ENCODE data around the gene TNKS1BP1. TPM values are rescaled to one million over a fixed set of nuclear protein-coding genes. Genes with fewer than 3 reads are reported as not detected.

The TNKS1BP1 gene
- total RNA-seq, 4 donors from 2014 or later, result 93.9 to 215 (median 124) TPM

DNA sequence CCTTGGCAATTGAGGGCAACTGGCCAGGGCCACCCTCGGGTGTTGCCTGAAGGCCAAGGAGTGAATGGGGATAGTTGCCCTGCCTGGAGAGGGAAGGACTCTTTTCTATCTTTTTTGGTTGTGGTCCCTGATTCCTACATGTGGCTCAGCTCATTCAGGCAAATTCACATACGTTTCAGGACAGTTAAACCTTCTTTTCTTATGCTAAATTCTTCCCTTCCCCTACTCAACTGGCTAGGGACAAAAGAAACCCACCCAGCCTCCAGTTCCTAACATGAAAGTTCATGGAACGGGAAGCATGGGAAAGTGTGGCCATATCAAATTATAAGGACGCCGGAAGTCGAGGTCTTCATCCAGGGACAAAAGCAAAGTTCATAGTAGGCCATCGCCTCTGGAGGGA, 61.4 kb downstream of the TNKS1BP1 start:
- intact Hi-C loops (cut with DNase I), result no loop called here
- Histone ChIP-seq H3K27me3 (no peaks in the 10 kb centered on the region), H3K4me1 (peaks cover 0 to 26% (median 4%) of the 10 kb centered on the region in 4 donors), H3K4me3 (no peak overlapping the region), H3K27ac (replicated peaks in 1 of 4) (no peak overlapping the region), H3K9me3 (peaks cover 0 to 4% (median 0%) of the 10 kb centered on the region in 4 donors), H3K36me3 (no peaks in the 10 kb centered on the region)
- TF ChIP-seq POLR2AphosphoS5 (IDR thresholded peaks at IDR 0.05) (no peak), EP300 (IDR thresholded peaks at IDR 0.05) (no peak), POLR2A (IDR thresholded peaks at IDR 0.05; ENCODE audit: low read depth) (no peak)
- DNase-seq (ENCODE audit: extremely low spot score), result no peak
- WGBS, result 94% methylated on average over 7 of the region's 7 CpGs

DNA sequence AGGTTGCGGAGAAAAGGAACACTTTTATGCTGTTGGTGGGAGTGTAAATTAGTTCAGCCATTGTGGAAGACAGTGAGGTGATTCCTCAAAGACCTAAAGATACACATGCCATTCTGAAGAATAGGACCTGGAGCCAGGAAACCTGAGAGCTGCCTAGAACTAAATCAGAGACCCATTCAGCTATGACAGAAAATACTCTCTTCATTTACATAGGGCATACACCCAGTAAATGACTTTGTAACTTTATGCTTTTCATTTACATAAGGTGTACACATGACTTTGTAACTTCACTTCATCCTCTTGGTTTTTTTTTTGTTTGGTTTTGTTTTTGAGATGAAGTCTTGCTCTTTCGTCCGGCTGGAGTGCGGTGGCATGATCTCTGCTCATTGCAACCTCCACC, 62.6 kb downstream of the TNKS1BP1 start:
- DNase-seq (ENCODE audit: extremely low spot score), result no peak
- intact Hi-C loops (cut with DNase I), result no loop called here
- WGBS, result 66% methylated on average over 4 of the region's 4 CpGs
- TF ChIP-seq POLR2AphosphoS5 (IDR thresholded peaks at IDR 0.05), result no peak
- TF ChIP-seq EP300 (IDR thresholded peaks at IDR 0.05), result no peak
- TF ChIP-seq, protein P1, sequence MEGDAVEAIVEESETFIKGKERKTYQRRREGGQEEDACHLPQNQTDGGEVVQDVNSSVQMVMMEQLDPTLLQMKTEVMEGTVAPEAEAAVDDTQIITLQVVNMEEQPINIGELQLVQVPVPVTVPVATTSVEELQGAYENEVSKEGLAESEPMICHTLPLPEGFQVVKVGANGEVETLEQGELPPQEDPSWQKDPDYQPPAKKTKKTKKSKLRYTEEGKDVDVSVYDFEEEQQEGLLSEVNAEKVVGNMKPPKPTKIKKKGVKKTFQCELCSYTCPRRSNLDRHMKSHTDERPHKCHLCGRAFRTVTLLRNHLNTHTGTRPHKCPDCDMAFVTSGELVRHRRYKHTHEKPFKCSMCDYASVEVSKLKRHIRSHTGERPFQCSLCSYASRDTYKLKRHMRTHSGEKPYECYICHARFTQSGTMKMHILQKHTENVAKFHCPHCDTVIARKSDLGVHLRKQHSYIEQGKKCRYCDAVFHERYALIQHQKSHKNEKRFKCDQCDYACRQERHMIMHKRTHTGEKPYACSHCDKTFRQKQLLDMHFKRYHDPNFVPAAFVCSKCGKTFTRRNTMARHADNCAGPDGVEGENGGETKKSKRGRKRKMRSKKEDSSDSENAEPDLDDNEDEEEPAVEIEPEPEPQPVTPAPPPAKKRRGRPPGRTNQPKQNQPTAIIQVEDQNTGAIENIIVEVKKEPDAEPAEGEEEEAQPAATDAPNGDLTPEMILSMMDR (IDR thresholded peaks at IDR 0.05), result no peak
- no peak for TF ChIP-seq POLR2A (IDR thresholded peaks at IDR 0.05; ENCODE audit: low read depth)
- Histone ChIP-seq H3K27ac (replicated peaks in 1 of 4) (no peak overlapping the region), H3K27me3 (no peaks in the 10 kb centered on the region), H3K4me1 (peaks cover 0 to 26% (median 4%) of the 10 kb centered on the region in 4 donors), H3K9me3 (peaks cover 0 to 9% (median 1%) of the 10 kb centered on the region in 4 donors), H3K4me3 (no peak overlapping the region), H3K36me3 (no peaks in the 10 kb centered on the region)

DNA sequence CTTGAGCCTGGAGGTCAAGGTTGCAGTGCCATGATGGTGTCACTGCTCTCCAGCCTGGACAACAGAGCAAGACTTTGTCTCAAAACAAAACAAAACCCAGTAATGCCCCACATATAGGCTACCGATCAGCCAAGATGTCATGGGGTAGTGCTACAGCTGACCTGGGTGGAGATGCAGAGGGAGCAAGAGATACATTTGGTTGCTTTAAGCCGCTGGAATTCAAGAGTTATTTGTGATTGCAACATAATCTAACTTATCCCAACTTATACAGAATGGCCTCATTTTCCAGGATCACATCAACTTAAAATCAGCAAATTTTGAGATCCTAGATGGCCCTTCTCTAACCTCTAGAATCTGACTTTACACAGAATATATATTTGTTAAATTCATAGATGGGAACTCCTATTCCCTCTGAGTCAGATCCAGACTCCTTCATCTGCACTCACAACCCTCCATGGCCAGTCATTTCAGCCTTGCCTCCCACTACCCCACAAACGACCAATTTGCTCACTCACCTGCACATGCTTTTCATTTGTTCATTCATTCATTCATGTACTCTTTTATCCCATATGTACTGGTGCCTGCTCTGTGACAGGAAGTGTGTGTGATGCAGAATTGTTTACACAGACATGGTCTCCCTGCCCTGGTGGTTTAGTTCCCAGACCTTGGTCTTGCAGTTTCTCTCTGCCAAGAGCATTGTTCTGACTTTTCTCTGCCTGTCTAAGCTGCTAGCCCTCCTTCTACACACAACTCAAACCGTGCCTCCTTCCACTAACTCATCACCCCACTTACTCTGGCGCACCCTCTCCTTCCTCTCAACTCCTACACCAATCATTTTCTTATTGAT, 63.6 kb downstream of the TNKS1BP1 start:
- DNase-seq (ENCODE audit: extremely low spot score), result no peak
- Histone ChIP-seq H3K36me3 (no peaks in the 10 kb centered on the region), H3K4me1 (peaks cover 0 to 26% (median 4%) of the 10 kb centered on the region in 4 donors), H3K27ac (replicated peaks in 1 of 4) (no peak overlapping the region), H3K4me3 (no peak overlapping the region), H3K27me3 (no peaks in the 10 kb centered on the region), H3K9me3 (peaks cover 0 to 18% (median 5%) of the 10 kb centered on the region in 4 donors)
- WGBS, result 65% methylated on average over 5 of the region's 5 CpGs
- TF ChIP-seq POLR2AphosphoS5 (IDR thresholded peaks at IDR 0.05) (no peak), EP300 (IDR thresholded peaks at IDR 0.05) (no peak), POLR2A (IDR thresholded peaks at IDR 0.05; ENCODE audit: low read depth) (no peak)
- TF ChIP-seq, protein P1 (IDR thresholded peaks at IDR 0.05), result no peak
- intact Hi-C loops (cut with DNase I), result no loop called here

DNA sequence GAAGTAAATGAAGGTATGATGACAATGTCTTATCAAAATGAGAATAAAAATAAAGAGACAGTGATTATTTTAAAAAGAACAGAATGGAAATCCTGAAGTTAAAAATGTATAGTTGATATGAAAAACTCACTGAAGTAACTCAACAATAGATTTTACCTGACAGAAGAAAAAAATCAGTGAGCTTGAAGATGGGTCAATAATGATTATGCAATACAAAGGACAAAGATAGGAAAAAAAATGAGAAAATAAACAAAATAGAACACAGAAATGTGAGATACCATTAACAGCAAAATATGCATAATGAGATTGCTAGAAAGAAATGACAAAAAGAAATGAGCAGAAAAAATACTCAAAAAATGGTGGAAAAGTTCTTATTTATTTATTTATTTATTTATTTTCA, 68.6 kb downstream of the TNKS1BP1 start:
- intact Hi-C loops (cut with DNase I), result no loop called here
- H3K9me3 ChIP-seq, result peaks cover 0 to 14% (median 5%) of the 10 kb centered on the region in 4 donors
- TF ChIP-seq POLR2A (IDR thresholded peaks at IDR 0.05; ENCODE audit: low read depth) (no peak), POLR2AphosphoS5 (IDR thresholded peaks at IDR 0.05) (no peak), EP300 (IDR thresholded peaks at IDR 0.05) (no peak)
- TF ChIP-seq, protein P1 (IDR thresholded peaks at IDR 0.05), result no peak
- no peaks in the 10 kb centered on the region for H3K27me3 ChIP-seq
- H3K4me1 ChIP-seq, result peaks cover 4 to 12% (median 5%) of the 10 kb centered on the region in 4 donors
- no peak for DNase-seq (ENCODE audit: extremely low spot score)
- no peak overlapping the region for H3K27ac ChIP-seq (replicated peaks in 1 of 4)
- H3K36me3 ChIP-seq, result no peaks in the 10 kb centered on the region
- H3K4me3 ChIP-seq, result no peak overlapping the region

DNA sequence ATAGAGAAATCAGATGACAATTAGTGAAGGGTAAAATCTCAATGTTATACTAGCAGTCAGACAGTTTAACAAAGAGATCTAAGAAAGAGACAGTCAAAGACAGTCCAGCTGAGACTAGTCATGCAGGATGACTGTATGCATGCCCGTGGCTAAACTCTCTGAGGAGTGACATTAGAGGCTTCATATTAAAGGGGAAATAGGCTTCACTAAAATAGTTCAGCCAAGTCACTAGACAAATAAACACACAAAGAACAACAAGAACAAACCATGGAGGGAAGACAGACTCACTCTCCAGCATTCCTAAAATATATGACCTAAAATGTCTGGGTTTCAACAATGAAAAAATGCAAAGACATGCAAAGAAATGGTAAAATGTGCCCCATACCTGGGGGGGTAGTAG, 69.1 kb downstream of the TNKS1BP1 start:
- no peak for DNase-seq (ENCODE audit: extremely low spot score)
- H3K27me3 ChIP-seq, result no peaks in the 10 kb centered on the region
- peaks cover 0 to 14% (median 5%) of the 10 kb centered on the region in 4 donors for H3K9me3 ChIP-seq
- intact Hi-C loops (cut with DNase I), result no loop called here
- TF ChIP-seq, protein P1 (IDR thresholded peaks at IDR 0.05), result no peak
- TF ChIP-seq EP300 (IDR thresholded peaks at IDR 0.05), result no peak
- no peak for TF ChIP-seq POLR2A (IDR thresholded peaks at IDR 0.05; ENCODE audit: low read depth)
- TF ChIP-seq POLR2AphosphoS5 (IDR thresholded peaks at IDR 0.05), result no peak
- H3K27ac ChIP-seq (replicated peaks in 1 of 4), result no peak overlapping the region
- H3K36me3 ChIP-seq, result no peaks in the 10 kb centered on the region
- no peak overlapping the region for H3K4me3 ChIP-seq
- 25% methylated on average over 1 of the region's 1 CpG for WGBS
- H3K4me1 ChIP-seq, result peaks cover 4 to 13% (median 5%) of the 10 kb centered on the region in 4 donors
